ENCODE results near the gene CTCFL. TPM values are rescaled to one million over a fixed set of nuclear protein-coding genes. Genes with fewer than 3 reads are reported as not detected.

Gene CTCFL
- total RNA-seq, 2 donors from 2014 or later = not detected

DNA sequence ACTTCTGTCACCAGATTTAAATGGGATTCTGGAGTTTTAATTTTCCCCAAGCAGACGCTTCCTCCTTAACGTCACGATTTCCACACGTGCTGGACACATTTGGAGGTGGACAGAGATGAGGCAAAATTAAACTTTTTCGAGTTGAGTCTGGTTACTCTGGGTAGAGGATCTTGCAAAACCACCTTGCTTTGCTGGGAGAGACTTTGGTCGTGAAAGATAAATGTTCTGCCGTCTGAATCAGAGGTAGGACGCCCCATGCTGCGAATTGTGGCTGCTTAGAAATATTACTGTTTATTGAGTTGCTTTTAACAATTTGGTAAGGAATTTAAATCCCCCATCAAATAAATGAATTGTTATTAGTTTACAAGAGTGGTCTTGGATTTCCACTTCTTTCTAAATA lies 46.8 kb downstream of the CTCFL start:
- no peak for DNase-seq
- no peak for TF ChIP-seq POLR2A (IDR thresholded peaks at IDR 0.05)
- TF ChIP-seq, protein P1, sequence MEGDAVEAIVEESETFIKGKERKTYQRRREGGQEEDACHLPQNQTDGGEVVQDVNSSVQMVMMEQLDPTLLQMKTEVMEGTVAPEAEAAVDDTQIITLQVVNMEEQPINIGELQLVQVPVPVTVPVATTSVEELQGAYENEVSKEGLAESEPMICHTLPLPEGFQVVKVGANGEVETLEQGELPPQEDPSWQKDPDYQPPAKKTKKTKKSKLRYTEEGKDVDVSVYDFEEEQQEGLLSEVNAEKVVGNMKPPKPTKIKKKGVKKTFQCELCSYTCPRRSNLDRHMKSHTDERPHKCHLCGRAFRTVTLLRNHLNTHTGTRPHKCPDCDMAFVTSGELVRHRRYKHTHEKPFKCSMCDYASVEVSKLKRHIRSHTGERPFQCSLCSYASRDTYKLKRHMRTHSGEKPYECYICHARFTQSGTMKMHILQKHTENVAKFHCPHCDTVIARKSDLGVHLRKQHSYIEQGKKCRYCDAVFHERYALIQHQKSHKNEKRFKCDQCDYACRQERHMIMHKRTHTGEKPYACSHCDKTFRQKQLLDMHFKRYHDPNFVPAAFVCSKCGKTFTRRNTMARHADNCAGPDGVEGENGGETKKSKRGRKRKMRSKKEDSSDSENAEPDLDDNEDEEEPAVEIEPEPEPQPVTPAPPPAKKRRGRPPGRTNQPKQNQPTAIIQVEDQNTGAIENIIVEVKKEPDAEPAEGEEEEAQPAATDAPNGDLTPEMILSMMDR (IDR thresholded peaks at IDR 0.05) = no peak
- Histone ChIP-seq H3K27ac (no peak overlapping the region), H3K27me3 (no peaks in the 10 kb centered on the region), H3K9me3 (no peaks in the 10 kb centered on the region), H3K4me3 (no peak overlapping the region), H3K36me3 (replicated peaks in 1 of 2; ENCODE audit: insufficient read depth in 1 of 2, low read depth in 2 of 2) (no peaks in the 10 kb centered on the region), H3K4me1 (no peaks in the 10 kb centered on the region)
- intact Hi-C loops (cut with DNase I) = no loop called here
- WGBS, 2 donors = 41 to 69% methylated on average over 9 of the region's 9 CpGs
- no peak for ATAC-seq

DNA sequence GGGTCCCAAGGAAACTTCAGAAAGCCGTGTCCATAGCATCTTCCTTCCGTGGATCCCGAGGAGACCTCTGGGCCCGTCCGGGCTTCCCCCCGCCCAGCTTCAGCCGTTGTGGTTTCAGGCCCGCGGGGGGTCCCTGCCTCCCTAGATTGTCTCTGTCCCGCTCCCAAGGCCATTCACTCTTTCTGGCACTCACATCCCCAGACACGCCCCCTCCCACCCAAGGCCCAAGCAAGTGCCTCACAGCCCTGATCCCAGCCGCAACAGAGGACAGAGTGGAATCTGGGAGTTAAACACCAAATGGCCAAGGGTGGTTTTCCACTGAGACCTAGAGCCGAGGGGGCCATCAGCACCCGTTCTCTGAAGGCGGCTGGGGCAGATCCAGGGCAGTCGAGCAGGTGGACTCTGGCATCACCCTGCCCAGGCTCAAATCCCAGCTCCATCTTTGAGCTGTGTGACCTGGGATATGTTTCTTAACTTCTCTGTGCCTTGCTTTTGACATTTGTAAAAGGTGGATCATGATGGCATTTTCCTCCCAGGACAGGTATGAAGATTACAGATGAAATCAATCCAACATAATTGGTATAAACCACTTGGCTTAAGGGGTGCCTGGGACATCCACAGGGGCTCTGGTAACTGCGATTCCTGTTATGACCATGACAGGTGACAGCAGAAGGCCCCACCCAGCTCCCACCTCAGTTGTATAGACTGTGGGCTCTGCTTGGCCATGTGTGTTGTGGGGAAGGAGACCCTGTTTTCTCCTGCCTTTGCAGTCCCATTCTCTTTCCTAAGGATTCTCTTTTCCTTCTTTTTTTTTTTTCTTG lies 48.1 kb downstream of the CTCFL start:
- Histone ChIP-seq H3K4me1 (no peaks in the 10 kb centered on the region), H3K27me3 (no peaks in the 10 kb centered on the region), H3K36me3 (replicated peaks in 1 of 2; ENCODE audit: insufficient read depth in 1 of 2, low read depth in 2 of 2) (no peaks in the 10 kb centered on the region), H3K9me3 (no peaks in the 10 kb centered on the region), H3K27ac (no peak overlapping the region), H3K4me3 (no peak overlapping the region)
- intact Hi-C loops (cut with DNase I) = no loop called here
- WGBS, 2 donors = 45 to 63% methylated on average over 16 to 17 of the region's 17 CpGs
- ATAC-seq (no peak), DNase-seq (no peak)
- no peak for TF ChIP-seq POLR2A (IDR thresholded peaks at IDR 0.05)
- TF ChIP-seq, protein P1 (IDR thresholded peaks at IDR 0.05) = no peak

DNA sequence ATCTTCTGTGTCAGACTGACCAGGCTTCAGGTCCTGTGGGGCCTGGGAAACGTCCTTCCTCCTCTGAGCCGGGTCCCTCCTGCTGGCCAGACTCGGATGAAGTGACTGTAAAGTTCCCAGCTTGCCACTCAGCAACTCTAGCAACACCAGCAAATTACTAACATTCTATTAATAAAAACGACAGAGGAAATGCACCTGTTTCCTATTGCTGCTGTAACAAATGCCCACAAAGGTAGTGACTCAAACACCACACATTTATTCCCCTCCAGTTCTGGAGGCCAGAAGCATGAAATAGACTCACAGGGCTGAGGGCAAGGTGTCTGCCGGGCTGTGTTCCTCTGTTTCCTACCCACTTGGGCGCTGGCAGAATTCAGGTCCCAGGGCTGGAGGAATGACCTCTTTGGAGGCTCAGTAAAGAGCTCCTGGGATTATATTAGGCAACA lies 48.8 kb downstream of the CTCFL start:
- DNase-seq = no peak

DNA sequence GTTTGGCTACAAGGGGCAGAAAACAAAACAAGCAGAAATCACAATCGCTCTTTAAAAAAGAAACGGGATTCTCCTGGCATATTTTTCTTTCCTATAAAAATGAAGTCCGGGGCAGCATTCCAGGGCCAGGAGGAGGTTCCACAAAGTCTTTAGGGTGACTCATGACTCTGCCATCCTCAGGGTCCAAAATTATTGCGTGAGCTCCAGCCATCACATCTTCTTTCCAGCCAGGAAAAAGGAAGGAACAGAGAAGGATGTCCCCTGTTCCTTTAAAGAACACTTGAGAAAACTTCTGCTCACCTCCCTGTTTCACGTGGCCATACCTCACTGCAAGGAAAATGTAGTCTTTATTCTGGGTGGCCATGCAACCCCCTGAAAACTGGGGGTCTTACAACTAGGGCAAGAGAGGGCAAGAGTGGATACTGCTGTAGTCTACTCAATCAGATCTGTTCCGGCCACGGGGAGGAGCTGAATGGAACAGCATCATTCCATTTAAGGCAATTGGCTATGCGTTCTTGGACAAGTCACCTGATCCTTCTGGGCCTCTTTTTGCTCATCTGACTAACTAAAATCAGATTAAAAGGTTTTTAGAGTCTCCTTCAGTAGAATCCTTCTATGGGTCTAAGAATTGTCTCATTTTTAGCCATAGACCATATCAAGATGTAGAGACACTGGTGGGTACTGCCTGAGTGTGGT lies 49.4 kb downstream of the CTCFL start:
- ATAC-seq (no peak), DNase-seq (no peak)
- H3K4me3 ChIP-seq = no peak overlapping the region
- 73 to 77% methylated on average over 8 of the region's 8 CpGs for WGBS, 2 donors
- intact Hi-C loops (cut with DNase I) = no loop called here
- H3K27me3 ChIP-seq = no peaks in the 10 kb centered on the region
- no peak overlapping the region for H3K27ac ChIP-seq
- H3K4me1 ChIP-seq = no peaks in the 10 kb centered on the region
- no peaks in the 10 kb centered on the region for H3K9me3 ChIP-seq
- TF ChIP-seq POLR2A (IDR thresholded peaks at IDR 0.05) = no peak
- TF ChIP-seq, protein P1 (IDR thresholded peaks at IDR 0.05) = no peak
- no peaks in the 10 kb centered on the region for H3K36me3 ChIP-seq (replicated peaks in 1 of 2; ENCODE audit: insufficient read depth in 1 of 2, low read depth in 2 of 2)

More for the DNA sequence above, 48.8 kb downstream of the CTCFL start:
- intact Hi-C loops (cut with DNase I) = no loop called here
- H3K36me3 ChIP-seq (replicated peaks in 1 of 2; ENCODE audit: insufficient read depth in 1 of 2, low read depth in 2 of 2) = no peaks in the 10 kb centered on the region
- H3K27ac ChIP-seq = no peak overlapping the region
- TF ChIP-seq POLR2A (IDR thresholded peaks at IDR 0.05) = no peak
- TF ChIP-seq, protein P1 (IDR thresholded peaks at IDR 0.05) = no peak
- no peak for ATAC-seq
- no peak overlapping the region for H3K4me3 ChIP-seq
- H3K4me1 ChIP-seq = no peaks in the 10 kb centered on the region
- H3K9me3 ChIP-seq = no peaks in the 10 kb centered on the region
- 38 to 56% methylated on average over 5 to 6 of the region's 6 CpGs for WGBS, 2 donors
- H3K27me3 ChIP-seq = no peaks in the 10 kb centered on the region
